ENCODE results near the gene SERPINB1.
"Not testable (repeated sequence)": the region's sequence is repeated elsewhere in the genome, so short reads cannot be mapped to it uniquely, and the experiment has no call there.

The SERPINB1 gene

GRCh38 chr6:2803731-2804429 lies 37.8 kb downstream of the SERPINB1 start:
- Histone ChIP-seq H3K9me3 (ENCODE audit: insufficient read depth, low read length, severe bottlenecking) (no peaks in the 10 kb centered on the region), H3K27me3 (ENCODE audit: insufficient read depth, low read length, poor library complexity) (no peaks in the 10 kb centered on the region), H3K79me2 (ENCODE audit: insufficient read depth, low read length) (no peaks in the 10 kb centered on the region), H3K4me1 (ENCODE audit: insufficient read depth, low read length) (no peaks in the 10 kb centered on the region), H3K9ac (ENCODE audit: low read depth, low read length) (no peak overlapping the region), H3K36me3 (ENCODE audit: insufficient read depth, low read length) (no peaks in the 10 kb centered on the region), H3K4me3 (ENCODE audit: low read depth in 1 of 2, low read length in 2 of 2) (no peak overlapping the region), H2AFZ (ENCODE audit: low read depth, low read length) (no peak overlapping the region), H3K4me2 (ENCODE audit: insufficient read depth, low read length) (no peak overlapping the region), H4K20me1 (ENCODE audit: insufficient read depth, low read length) (peaks cover 6% of the 10 kb centered on the region), H3K27ac (ENCODE audit: low read length) (no peak overlapping the region)
- no peak for ATAC-seq (ENCODE audit: insufficient read depth, low read depth)
- TF ChIP-seq CTCF (IDR thresholded peaks at IDR 0.05; ENCODE audit: borderline replicate concordance, extremely low read depth, low read length, poor library complexity, severe bottlenecking) = no peak
- TF ChIP-seq EZH2 (IDR thresholded peaks at IDR 0.05; ENCODE audit: borderline replicate concordance, low read depth, low read length, severe bottlenecking) = no peak
- DNase-seq = no peak

DNA sequence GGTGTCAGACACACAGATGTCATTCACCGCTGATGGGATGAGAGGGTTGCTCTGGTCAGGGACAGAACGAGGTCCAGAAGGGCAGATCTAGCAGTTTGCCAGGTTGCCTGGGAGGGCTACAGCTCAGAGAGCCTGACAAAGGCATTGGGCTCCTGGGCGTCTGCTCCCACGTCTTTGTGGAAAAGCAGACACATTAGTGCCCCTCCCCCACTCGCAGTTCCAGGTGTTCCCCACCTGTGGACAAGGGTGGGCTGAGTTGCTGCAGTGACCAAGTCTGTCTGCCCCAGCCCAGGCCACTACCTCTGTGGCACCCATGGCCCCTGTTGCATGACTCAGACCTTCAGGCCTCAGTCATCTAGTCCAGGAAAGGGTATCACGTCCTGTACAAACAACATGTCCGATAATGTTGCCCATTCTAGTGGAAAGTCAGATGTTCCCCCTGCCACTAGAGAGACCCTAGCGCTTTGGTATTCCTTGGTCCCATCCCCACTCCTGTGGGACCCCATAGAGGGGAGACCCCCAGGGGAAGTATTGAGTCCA lies 39.1 kb downstream of the SERPINB1 start:
- Histone ChIP-seq H3K79me2 (ENCODE audit: insufficient read depth, low read length) (no peaks in the 10 kb centered on the region), H3K36me3 (ENCODE audit: insufficient read depth, low read length) (no peaks in the 10 kb centered on the region), H4K20me1 (ENCODE audit: insufficient read depth, low read length) (peaks cover 10% of the 10 kb centered on the region), H3K27me3 (ENCODE audit: insufficient read depth, low read length, poor library complexity) (no peaks in the 10 kb centered on the region), H3K4me3 (ENCODE audit: low read depth in 1 of 2, low read length in 2 of 2) (no peak overlapping the region), H3K4me2 (ENCODE audit: insufficient read depth, low read length) (no peak overlapping the region), H3K4me1 (ENCODE audit: insufficient read depth, low read length) (peaks cover under 1% of the 10 kb centered on the region; the same call in 1 of the 2 replicates), H2AFZ (ENCODE audit: low read depth, low read length) (no peak overlapping the region), H3K9me3 (ENCODE audit: insufficient read depth, low read length, severe bottlenecking) (no peaks in the 10 kb centered on the region), H3K9ac (ENCODE audit: low read depth, low read length) (no peak overlapping the region), H3K27ac (ENCODE audit: low read length) (no peak overlapping the region)
- DNase-seq (no peak), ATAC-seq (ENCODE audit: insufficient read depth, low read depth) (no peak)
- TF ChIP-seq CTCF (IDR thresholded peaks at IDR 0.05; ENCODE audit: borderline replicate concordance, extremely low read depth, low read length, poor library complexity, severe bottlenecking) = no peak
- TF ChIP-seq EZH2 (IDR thresholded peaks at IDR 0.05; ENCODE audit: borderline replicate concordance, low read depth, low read length, severe bottlenecking) = no peak

GRCh38 chr6:2801687-2802086 lies 40.0 kb downstream of the SERPINB1 start:
- not testable (repeated sequence) for H3K9ac ChIP-seq (ENCODE audit: low read depth, low read length); H3K79me2 ChIP-seq (ENCODE audit: insufficient read depth, low read length); H3K27me3 ChIP-seq (ENCODE audit: insufficient read depth, low read length, poor library complexity); H3K4me1 ChIP-seq (ENCODE audit: insufficient read depth, low read length); H3K4me3 ChIP-seq (ENCODE audit: low read depth in 1 of 2, low read length in 2 of 2); H2AFZ ChIP-seq (ENCODE audit: low read depth, low read length); DNase-seq; H3K4me2 ChIP-seq (ENCODE audit: insufficient read depth, low read length); H3K9me3 ChIP-seq (ENCODE audit: insufficient read depth, low read length, severe bottlenecking); H3K27ac ChIP-seq (ENCODE audit: low read length); ATAC-seq (ENCODE audit: insufficient read depth, low read depth); H3K36me3 ChIP-seq (ENCODE audit: insufficient read depth, low read length)
- peaks cover 14% of the 10 kb centered on the region for H4K20me1 ChIP-seq (ENCODE audit: insufficient read depth, low read length)

- H3K4me2 ChIP-seq (ENCODE audit: insufficient read depth, low read length) = no peak overlapping the region
- H2AFZ ChIP-seq (ENCODE audit: low read depth, low read length) = no peak overlapping the region
- H3K27ac ChIP-seq (ENCODE audit: low read length) = no peak overlapping the region
These were observed 40.9 kb downstream of the SERPINB1 start for GRCh38 chr6:2800552-2801316.

More at GRCh38 chr6:2800552-2801316, 40.9 kb downstream of the SERPINB1 start:
- no peaks in the 10 kb centered on the region for H3K36me3 ChIP-seq (ENCODE audit: insufficient read depth, low read length)
- ATAC-seq (ENCODE audit: insufficient read depth, low read depth) (no peak), DNase-seq (no peak)
- H3K27me3 ChIP-seq (ENCODE audit: insufficient read depth, low read length, poor library complexity) = no peaks in the 10 kb centered on the region
- TF ChIP-seq EZH2 (IDR thresholded peaks at IDR 0.05; ENCODE audit: borderline replicate concordance, low read depth, low read length, severe bottlenecking) (no peak), CTCF (IDR thresholded peaks at IDR 0.05; ENCODE audit: borderline replicate concordance, extremely low read depth, low read length, poor library complexity, severe bottlenecking) (no peak)
- no peak overlapping the region for H3K9ac ChIP-seq (ENCODE audit: low read depth, low read length)
- peaks cover 14% of the 10 kb centered on the region for H4K20me1 ChIP-seq (ENCODE audit: insufficient read depth, low read length)
- peaks cover 8% of the 10 kb centered on the region; the same call in 1 of the 2 replicates for H3K4me1 ChIP-seq (ENCODE audit: insufficient read depth, low read length)
- no peaks in the 10 kb centered on the region for H3K9me3 ChIP-seq (ENCODE audit: insufficient read depth, low read length, severe bottlenecking)
- no peak overlapping the region for H3K4me3 ChIP-seq (ENCODE audit: low read depth in 1 of 2, low read length in 2 of 2)
- no peaks in the 10 kb centered on the region for H3K79me2 ChIP-seq (ENCODE audit: insufficient read depth, low read length)
